ENCODE data around the gene LAMTOR4. TPM values are rescaled to one million over a fixed set of nuclear protein-coding genes. Genes with fewer than 3 reads are reported as not detected.
"Not testable (repeated sequence)": the region's sequence is repeated elsewhere in the genome, so short reads cannot be mapped to it uniquely, and the experiment has no call there.

LAMTOR4 gene
- polyA plus RNA-seq, 2 donors = 85.7 to 138 TPM

DNA sequence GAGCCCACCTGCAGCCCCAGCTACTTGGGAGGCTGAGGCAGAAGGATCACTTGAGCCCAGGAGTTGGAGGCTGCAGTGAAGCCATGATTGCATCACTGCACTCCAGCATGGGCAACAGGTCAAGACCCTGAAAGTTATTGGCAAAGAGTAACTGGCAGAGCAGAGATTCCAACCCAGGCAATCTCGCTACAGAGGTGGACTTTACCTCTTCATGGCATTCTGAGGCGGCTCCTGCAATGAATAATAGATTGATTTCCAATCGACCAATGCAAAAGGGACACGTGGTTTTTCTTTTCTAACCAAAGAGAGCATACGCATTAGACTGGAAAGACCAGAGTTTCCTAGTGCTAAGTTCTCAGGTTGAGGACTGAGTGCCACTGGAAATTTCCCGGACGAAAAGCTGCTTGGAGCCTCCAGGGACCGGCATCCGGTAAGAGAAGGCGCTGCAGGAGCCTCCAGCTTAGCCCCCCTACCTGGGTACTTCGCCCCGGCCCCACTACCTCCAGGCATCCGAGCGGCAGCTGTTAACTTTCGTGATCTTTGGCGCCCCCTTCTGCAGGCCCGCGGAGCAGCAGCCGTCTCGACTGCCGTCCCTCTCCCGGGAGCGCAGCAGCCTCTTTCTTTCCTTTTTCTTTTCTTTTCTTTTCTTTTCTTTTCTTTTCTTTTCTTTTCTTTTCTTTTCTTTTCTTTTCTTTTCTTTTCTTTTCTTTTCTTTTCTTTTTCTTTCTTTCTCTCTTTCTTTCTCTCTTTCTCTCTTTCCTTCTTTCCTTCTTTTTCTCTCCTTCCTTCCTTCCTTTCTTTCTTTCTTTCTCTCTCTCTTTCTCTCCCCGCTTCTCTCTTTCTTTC lies 17.9 kb upstream of the LAMTOR4 start:
- Histone ChIP-seq H3K27me3 (ENCODE audit: control insufficient read depth in 1 of 2, insufficient read depth in 2 of 2, low read length in 2 of 2) (no peaks in the 10 kb centered on the region), H3K27ac (ENCODE audit: low read depth in 2 of 2, low read length in 1 of 2) (peak overlapping the region; percentile 50 to 91), H3K9me3 (ENCODE audit: control insufficient read depth in 2 of 2, insufficient read depth in 1 of 2, low read depth in 1 of 2, low read length in 1 of 2) (no peaks in the 10 kb centered on the region), H3K4me1 (ENCODE audit: control insufficient read depth in 2 of 2, insufficient read depth in 2 of 2, low read length in 1 of 2) (peaks cover 3 to 4% of the 10 kb centered on the region in 2 donors), H3K4me3 (ENCODE audit: low read depth in 1 of 2, low read length in 2 of 2) (peak overlapping the region; percentile 22 to 30), H3K36me3 (ENCODE audit: control insufficient read depth in 2 of 2, insufficient read depth in 2 of 2, low read length in 1 of 2) (no peaks in the 10 kb centered on the region)
- WGBS, 2 donors = 9% methylated on average over 24 of the region's 24 CpGs

DNA sequence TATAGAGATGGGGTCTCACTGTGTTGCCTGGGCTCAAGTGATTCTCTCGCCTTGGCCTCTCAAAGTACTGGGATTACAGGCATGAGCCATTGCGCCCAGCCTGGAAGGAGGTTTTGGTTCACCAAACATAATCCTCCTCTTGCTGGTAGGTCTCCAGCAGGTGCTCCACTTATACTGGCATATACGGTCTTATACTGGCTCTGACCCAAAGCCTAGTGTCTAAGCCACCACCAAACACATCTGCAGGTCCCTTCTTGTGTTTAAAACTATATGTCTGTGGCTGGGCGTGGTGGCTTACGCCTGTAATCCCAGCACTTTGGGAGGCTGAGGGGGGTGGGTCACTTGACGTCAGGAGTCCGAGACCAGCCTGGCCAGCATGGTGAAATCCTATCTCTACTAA lies 16.6 kb upstream of the LAMTOR4 start:
- Histone ChIP-seq H3K36me3 (ENCODE audit: control insufficient read depth in 2 of 2, insufficient read depth in 2 of 2, low read length in 1 of 2) (no peaks in the 10 kb centered on the region), H3K27me3 (ENCODE audit: control insufficient read depth in 1 of 2, insufficient read depth in 2 of 2, low read length in 2 of 2) (no peaks in the 10 kb centered on the region), H3K4me3 (ENCODE audit: low read depth in 1 of 2, low read length in 2 of 2) (no peak overlapping the region), H3K9me3 (ENCODE audit: control insufficient read depth in 2 of 2, insufficient read depth in 1 of 2, low read depth in 1 of 2, low read length in 1 of 2) (no peaks in the 10 kb centered on the region), H3K27ac (ENCODE audit: low read depth in 2 of 2, low read length in 1 of 2) (peak overlapping the region in 1 of 2 donors; percentile 47), H3K4me1 (ENCODE audit: control insufficient read depth in 2 of 2, insufficient read depth in 2 of 2, low read length in 1 of 2) (peaks cover 2 to 4% of the 10 kb centered on the region in 2 donors)
- WGBS, 2 donors = 42 to 43% methylated on average over 7 of the region's 7 CpGs

DNA sequence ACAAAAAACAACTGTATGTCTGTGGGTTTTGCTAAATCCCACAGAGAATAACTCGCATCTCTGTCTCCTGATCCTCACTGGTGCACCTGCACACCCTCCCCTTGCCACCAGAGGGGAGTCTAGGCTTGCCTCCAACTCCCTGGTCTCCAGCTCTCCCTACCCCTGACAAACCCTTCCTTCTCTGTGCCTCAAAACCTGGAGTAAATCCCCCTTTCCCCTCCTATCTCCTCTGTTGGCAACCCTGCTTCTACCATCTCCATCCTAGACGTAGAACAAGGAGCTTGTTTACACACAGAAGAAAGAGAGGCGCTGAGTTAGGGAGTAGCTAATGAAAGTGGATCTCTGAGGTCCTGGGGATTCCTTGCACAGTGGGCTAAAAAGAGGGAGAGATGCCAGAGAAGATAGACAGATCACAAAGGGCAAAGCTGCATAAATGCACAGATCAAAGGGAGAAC lies 16.0 kb upstream of the LAMTOR4 start:
- Histone ChIP-seq H3K27ac (ENCODE audit: low read depth in 2 of 2, low read length in 1 of 2) (no peak overlapping the region), H3K9me3 (ENCODE audit: control insufficient read depth in 2 of 2, insufficient read depth in 1 of 2, low read depth in 1 of 2, low read length in 1 of 2) (no peaks in the 10 kb centered on the region), H3K4me3 (ENCODE audit: low read depth in 1 of 2, low read length in 2 of 2) (no peak overlapping the region), H3K4me1 (ENCODE audit: control insufficient read depth in 2 of 2, insufficient read depth in 2 of 2, low read length in 1 of 2) (peaks cover 0 to 4% of the 10 kb centered on the region in 2 donors), H3K36me3 (ENCODE audit: control insufficient read depth in 2 of 2, insufficient read depth in 2 of 2, low read length in 1 of 2) (no peaks in the 10 kb centered on the region), H3K27me3 (ENCODE audit: control insufficient read depth in 1 of 2, insufficient read depth in 2 of 2, low read length in 2 of 2) (no peaks in the 10 kb centered on the region)
- 29 to 32% methylated on average over 3 of the region's 3 CpGs for WGBS, 2 donors

DNA sequence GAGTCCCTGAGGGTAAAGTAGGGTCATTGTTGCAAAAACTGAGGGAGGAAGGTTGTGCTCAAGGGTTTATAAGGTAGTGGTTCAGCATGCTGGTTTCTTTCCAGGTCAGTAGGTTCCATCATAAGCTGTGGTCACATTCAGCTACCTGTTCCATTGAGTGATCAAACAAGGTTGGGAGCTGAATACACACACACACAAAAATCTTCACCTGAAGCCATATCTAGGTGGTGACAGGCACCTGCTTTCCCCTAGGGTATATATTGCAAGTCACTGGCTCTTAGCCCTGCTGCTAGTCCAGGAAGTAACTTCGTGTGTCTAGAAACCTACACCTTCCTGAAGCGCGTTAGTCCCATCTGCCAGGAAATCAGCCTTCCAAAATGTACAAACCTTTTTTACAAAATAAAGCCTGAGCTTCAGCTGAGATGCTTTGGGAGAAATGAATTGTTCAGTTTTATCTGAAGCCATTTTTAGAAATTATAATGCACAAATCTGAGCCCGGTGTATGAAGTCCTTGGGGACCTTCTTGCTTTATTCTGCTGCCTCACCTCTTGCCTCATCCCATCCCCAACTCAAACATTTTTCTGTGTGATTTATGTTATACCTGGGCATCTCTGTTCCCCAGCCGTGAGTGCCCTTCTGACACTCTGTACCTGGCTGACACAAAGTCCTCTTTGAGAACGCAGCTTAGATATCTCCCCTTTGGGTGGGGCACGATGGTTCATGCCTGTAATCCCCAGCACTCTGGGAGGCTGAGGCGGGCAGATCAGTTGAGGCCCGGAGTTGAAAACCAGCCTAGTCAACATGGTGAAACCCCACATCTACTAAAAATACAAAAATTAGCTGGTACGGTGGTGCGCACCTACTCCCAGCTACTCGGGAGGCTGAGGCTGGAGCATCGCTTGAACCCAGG lies 10.6 kb upstream of the LAMTOR4 start:
- Histone ChIP-seq H3K27me3 (ENCODE audit: control insufficient read depth in 1 of 2, insufficient read depth in 2 of 2, low read length in 2 of 2) (no peaks in the 10 kb centered on the region), H3K36me3 (ENCODE audit: control insufficient read depth in 2 of 2, insufficient read depth in 2 of 2, low read length in 1 of 2) (no peaks in the 10 kb centered on the region), H3K4me3 (ENCODE audit: low read depth in 1 of 2, low read length in 2 of 2) (no peak overlapping the region), H3K9me3 (ENCODE audit: control insufficient read depth in 2 of 2, insufficient read depth in 1 of 2, low read depth in 1 of 2, low read length in 1 of 2) (no peaks in the 10 kb centered on the region), H3K27ac (ENCODE audit: low read depth in 2 of 2, low read length in 1 of 2) (no peak overlapping the region), H3K4me1 (ENCODE audit: control insufficient read depth in 2 of 2, insufficient read depth in 2 of 2, low read length in 1 of 2) (no peaks in the 10 kb centered on the region)
- WGBS, 2 donors = 69 to 71% methylated on average over 13 of the region's 13 CpGs

DNA sequence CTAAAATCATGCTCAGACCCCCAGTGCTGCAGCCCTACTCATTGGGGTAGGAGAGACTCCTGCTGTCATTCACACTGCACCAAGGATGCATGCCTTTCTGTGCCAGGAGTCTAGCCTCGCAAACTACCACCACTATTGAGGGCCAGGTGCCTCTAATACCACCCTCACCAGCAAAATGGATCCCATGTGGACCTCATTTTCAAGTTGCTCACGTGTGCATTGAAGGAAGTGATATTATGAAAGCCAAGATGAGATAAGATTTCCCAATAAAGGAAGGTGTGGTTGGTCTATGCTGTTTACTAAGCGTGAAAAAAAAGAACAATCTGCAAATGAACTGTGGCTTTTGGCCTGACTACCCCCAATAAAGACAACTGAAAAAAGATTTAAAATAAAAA lies 7.2 kb upstream of the LAMTOR4 start:
- no peak overlapping the region for H3K27ac ChIP-seq (ENCODE audit: low read depth in 2 of 2, low read length in 1 of 2)
- WGBS, 2 donors = 64 to 65% methylated on average over 3 of the region's 3 CpGs

DNA sequence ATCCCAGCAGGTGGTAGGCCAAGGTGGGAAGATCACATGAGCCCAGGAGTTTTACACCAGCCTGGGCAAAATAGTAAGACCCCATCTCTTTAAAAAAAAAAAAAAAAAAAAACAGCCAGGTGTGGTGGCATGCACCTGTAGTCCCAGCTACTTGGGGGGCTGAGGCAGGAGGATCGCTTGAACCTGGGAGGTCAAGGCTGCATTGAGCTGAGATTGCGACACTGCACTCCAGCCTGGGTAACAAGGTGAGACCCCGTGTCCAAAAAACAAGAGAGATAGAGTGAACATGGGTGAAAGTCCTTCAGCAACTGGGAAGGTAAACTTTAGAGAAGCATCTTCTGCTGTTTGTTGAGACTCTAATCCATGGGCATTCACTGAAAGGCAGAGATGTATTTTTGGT lies 6.3 kb upstream of the LAMTOR4 start:
- Histone ChIP-seq H3K27ac (ENCODE audit: low read depth in 2 of 2, low read length in 1 of 2) (no peak overlapping the region), H3K27me3 (ENCODE audit: control insufficient read depth in 1 of 2, insufficient read depth in 2 of 2, low read length in 2 of 2) (no peaks in the 10 kb centered on the region), H3K4me1 (ENCODE audit: control insufficient read depth in 2 of 2, insufficient read depth in 2 of 2, low read length in 1 of 2) (no peaks in the 10 kb centered on the region), H3K36me3 (ENCODE audit: control insufficient read depth in 2 of 2, insufficient read depth in 2 of 2, low read length in 1 of 2) (no peaks in the 10 kb centered on the region), H3K4me3 (ENCODE audit: low read depth in 1 of 2, low read length in 2 of 2) (no peak overlapping the region), H3K9me3 (ENCODE audit: control insufficient read depth in 2 of 2, insufficient read depth in 1 of 2, low read depth in 1 of 2, low read length in 1 of 2) (no peaks in the 10 kb centered on the region)
- WGBS, 2 donors = 90 to 97% methylated on average over 3 of the region's 3 CpGs

More for the DNA sequence above, 7.2 kb upstream of the LAMTOR4 start:
- Histone ChIP-seq H3K4me1 (ENCODE audit: control insufficient read depth in 2 of 2, insufficient read depth in 2 of 2, low read length in 1 of 2) (no peaks in the 10 kb centered on the region), H3K9me3 (ENCODE audit: control insufficient read depth in 2 of 2, insufficient read depth in 1 of 2, low read depth in 1 of 2, low read length in 1 of 2) (no peaks in the 10 kb centered on the region), H3K4me3 (ENCODE audit: low read depth in 1 of 2, low read length in 2 of 2) (no peak overlapping the region), H3K27me3 (ENCODE audit: control insufficient read depth in 1 of 2, insufficient read depth in 2 of 2, low read length in 2 of 2) (no peaks in the 10 kb centered on the region), H3K36me3 (ENCODE audit: control insufficient read depth in 2 of 2, insufficient read depth in 2 of 2, low read length in 1 of 2) (no peaks in the 10 kb centered on the region)

DNA sequence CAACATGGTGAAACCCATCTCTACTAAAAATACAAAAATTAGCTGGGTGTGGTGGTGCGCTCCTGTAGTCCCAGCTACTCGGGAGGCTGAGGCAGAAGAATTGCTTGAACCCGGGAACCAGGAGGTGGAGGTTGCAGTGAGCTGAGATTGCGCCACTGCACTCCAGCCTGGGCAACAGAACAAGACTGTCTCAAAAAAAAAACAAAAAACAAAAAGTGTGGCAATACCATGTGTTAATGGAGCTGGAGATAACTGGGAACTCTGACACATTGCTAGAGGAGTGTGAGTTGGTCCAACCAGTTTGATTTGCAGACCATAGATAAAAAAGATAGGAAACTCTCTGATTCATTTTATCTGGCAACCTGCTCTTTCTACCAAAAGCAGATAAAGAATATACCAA lies 2.4 kb upstream of the LAMTOR4 start:
- H3K4me3 ChIP-seq (ENCODE audit: low read depth in 1 of 2, low read length in 2 of 2); H3K4me1 ChIP-seq (ENCODE audit: control insufficient read depth in 2 of 2, insufficient read depth in 2 of 2, low read length in 1 of 2); H3K27ac ChIP-seq (ENCODE audit: low read depth in 2 of 2, low read length in 1 of 2); H3K9me3 ChIP-seq (ENCODE audit: control insufficient read depth in 2 of 2, insufficient read depth in 1 of 2, low read depth in 1 of 2, low read length in 1 of 2); H3K27me3 ChIP-seq (ENCODE audit: control insufficient read depth in 1 of 2, insufficient read depth in 2 of 2, low read length in 2 of 2); H3K36me3 ChIP-seq (ENCODE audit: control insufficient read depth in 2 of 2, insufficient read depth in 2 of 2, low read length in 1 of 2): not testable (repeated sequence)
- 88 to 90% methylated on average over 4 of the region's 4 CpGs for WGBS, 2 donors

DNA sequence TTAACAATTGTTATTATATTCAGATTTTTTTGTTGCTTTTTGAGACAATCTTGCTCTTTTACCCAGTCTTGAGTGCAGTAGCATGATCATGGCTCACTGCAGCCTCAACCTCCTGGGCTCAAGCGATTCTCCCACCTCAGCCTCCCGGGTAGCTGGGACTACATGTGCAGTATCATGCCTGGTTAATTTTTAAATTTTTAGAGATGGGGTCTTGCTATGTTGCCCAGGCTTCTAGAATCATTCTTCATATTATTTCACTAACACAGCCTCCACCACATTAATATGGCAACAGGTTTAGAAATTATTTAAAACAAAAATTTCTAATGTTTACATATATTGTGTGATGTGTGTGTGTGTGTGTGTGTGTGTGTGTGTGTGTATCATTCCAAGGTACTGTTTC lies 1.4 kb upstream of the LAMTOR4 start:
- Histone ChIP-seq H3K27ac (ENCODE audit: low read depth in 2 of 2, low read length in 1 of 2) (no peak overlapping the region), H3K27me3 (ENCODE audit: control insufficient read depth in 1 of 2, insufficient read depth in 2 of 2, low read length in 2 of 2) (no peaks in the 10 kb centered on the region), H3K36me3 (ENCODE audit: control insufficient read depth in 2 of 2, insufficient read depth in 2 of 2, low read length in 1 of 2) (no peaks in the 10 kb centered on the region), H3K4me1 (ENCODE audit: control insufficient read depth in 2 of 2, insufficient read depth in 2 of 2, low read length in 1 of 2) (peaks cover 0 to 2% of the 10 kb centered on the region in 2 donors), H3K9me3 (ENCODE audit: control insufficient read depth in 2 of 2, insufficient read depth in 1 of 2, low read depth in 1 of 2, low read length in 1 of 2) (no peaks in the 10 kb centered on the region), H3K4me3 (ENCODE audit: low read depth in 1 of 2, low read length in 2 of 2) (no peak overlapping the region)
- WGBS, 2 donors = 93 to 98% methylated on average over 2 of the region's 2 CpGs

DNA sequence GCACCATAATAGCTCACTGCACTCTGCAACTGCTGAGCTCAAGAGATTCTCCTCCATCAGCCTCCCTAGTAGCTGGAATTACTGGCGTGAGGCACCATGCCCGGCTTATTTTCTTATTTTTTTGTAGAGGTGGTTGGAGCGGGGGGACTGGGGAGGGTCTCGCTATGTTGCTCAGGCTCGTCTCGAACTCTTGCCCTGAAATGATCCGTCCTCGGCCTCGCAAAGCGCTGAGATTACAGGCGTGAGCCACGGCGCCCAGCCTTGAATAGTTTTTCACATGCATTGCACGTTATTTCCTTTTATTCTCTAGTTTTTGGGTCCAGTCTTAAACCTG lies 526 bp upstream of the LAMTOR4 start:
- no peaks in the 10 kb centered on the region for H3K9me3 ChIP-seq (ENCODE audit: control insufficient read depth in 2 of 2, insufficient read depth in 1 of 2, low read depth in 1 of 2, low read length in 1 of 2)
- H3K27ac ChIP-seq (ENCODE audit: low read depth in 2 of 2, low read length in 1 of 2) = peak overlapping the region; percentile 79 to 84
- peak overlapping the region; percentile 31 to 92 for H3K4me3 ChIP-seq (ENCODE audit: low read depth in 1 of 2, low read length in 2 of 2)
- peaks cover 2% of the 10 kb centered on the region in 2 donors for H3K36me3 ChIP-seq (ENCODE audit: control insufficient read depth in 2 of 2, insufficient read depth in 2 of 2, low read length in 1 of 2)
- H3K27me3 ChIP-seq (ENCODE audit: control insufficient read depth in 1 of 2, insufficient read depth in 2 of 2, low read length in 2 of 2) = no peaks in the 10 kb centered on the region
- WGBS, 2 donors = 10 to 11% methylated on average over 14 of the region's 14 CpGs
- peaks cover 0 to 2% of the 10 kb centered on the region in 2 donors for H3K4me1 ChIP-seq (ENCODE audit: control insufficient read depth in 2 of 2, insufficient read depth in 2 of 2, low read length in 1 of 2)
